ENCODE measurements around the gene STX1B.
"Not testable (repeated sequence)": the region's sequence is repeated elsewhere in the genome, so short reads cannot be mapped to it uniquely, and the experiment has no call there.

The STX1B gene

DNA sequence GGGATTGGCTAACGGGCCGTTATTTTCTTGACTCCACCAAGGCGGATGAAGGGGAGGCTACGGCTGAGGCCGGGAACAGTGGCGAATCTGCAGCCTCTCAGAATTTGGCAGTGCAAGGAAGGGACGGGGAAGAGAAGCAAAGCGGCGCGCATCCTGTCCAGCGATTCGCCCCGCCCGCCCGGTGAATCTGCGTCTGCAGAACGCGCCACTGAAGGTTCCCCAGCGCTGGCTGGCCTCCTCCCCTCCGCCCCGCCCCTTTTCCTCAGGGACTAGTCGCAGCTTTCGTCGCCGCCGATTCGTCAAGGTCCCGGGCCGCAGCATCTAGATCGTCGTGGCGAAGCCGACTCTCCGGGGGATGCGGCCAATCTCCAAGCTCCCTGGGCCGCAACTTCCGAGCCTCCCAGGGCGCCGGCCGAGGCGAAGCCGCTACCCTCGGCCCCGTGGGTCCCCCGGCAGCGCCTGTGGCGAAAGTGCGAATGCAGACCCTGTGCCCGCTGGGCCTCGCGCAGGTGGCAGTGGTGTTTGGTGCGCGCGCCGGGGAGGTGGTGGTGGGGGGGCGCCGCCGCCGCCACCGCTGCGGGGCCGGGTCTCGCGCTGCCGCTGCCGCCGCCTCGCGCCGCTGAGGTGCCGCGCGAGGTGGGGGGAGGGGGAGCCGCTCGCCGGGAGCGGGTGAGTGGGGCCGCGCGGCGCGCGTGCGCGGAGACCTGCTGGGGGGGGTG, 52.8 kb downstream of the STX1B start, which contains the start of gene SETD1A:
SETD1A (plus strand) TSS at position 299 of the 719 bp plus-strand sequence. CDS start 978 bp downstream, outside the sequence.
- DNase-seq (ENCODE audit: insufficient read length, low spot score) (peak; percentile 98), FAIRE-seq (peak; percentile 94)

DNA sequence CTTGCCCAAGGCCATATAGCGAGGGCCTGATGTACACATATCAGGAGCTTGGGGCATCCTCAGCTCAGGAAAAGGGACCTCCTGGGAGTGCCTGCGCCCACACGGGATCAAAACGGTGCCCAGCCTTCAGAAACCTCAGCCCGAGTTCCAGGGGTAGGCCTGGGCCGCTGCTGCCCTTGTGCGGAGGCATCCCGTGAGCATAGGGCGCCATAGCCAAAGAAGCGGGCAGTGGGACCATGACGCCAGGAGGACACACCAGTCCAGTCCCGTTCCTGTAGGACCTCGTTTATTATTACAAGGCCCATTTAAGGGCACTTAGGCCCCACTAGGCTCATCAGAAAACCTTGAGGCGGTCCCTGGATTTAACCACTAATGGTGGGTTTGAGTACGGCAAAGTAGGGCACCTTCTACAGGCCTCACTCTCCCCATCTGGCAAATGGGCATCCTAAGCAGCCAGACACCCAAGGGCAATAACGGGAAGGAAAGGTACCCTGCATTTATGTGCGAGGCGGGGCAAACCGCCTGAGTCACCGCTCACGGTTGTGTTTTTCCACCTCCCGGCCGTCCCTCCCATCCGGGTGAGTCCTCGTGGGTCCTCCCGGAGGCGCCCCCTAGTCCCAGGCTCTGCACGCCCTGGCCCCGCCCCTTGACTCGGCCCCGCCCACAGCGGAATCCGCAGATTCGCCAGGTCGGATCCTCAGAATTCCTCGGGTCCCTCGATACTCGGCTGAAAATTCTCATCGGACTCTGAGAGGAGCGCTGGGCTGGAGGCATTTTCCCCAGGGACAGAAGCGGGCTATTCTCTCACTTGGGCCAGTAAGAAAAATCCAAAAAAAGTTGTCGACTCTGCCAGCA, 53.6 kb downstream of the STX1B start:
- FAIRE-seq (no peak), DNase-seq (ENCODE audit: insufficient read length, low spot score) (peak; percentile 67)

DNA sequence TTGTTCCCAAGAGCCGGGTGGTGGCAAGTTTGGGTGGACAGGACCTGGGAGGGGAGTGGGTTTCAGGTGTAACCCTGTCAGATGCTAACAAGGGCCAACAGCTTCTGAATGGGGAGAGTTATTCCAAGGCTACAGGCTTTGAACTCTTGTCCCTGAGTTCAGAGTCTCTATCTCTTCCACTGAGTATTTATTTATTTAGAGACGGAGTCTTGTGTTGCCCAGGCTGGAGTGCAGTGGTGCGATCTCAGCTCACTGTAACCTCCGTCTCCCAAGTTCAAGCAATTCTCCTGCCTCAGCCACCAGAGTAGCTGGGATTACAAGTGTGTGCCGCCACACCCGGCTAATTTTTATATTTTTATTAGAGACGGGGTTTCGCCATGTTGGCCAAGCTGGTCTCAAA, 55.4 kb downstream of the STX1B start:
- FAIRE-seq (no peak), DNase-seq (ENCODE audit: insufficient read length, low spot score) (no peak)

DNA sequence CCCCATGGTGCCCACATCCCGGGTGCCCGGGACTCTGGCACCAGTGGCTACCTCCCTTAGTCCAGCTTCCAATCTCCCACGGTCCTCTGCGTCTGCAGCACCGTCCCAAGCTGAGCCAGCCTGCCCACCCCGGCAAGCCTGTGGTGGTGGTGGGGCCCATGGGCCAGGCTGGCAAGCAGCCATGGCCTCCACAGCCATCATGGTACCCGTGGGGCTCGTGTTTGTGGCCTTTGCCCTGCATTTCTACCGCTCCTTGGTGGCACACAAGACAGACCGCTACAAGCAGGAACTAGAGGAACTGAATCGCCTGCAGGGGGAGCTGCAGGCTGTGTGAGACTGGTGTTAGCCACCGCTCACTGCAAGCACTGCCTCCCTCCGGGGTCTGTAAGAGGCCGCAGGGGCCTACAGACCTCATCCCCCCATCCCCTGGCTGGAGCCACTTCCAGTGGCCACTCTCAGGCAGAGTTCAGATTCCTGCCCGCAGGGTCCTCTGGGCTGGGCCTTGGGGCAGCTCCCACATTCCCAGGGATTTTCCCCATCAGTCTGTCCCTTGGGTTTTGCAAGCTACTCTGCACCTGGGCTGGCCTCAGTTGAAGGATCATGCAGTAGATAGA, 56.8 kb downstream of the STX1B start:
- FAIRE-seq (peak; percentile 73), DNase-seq (ENCODE audit: insufficient read length, low spot score) (no peak)

DNA sequence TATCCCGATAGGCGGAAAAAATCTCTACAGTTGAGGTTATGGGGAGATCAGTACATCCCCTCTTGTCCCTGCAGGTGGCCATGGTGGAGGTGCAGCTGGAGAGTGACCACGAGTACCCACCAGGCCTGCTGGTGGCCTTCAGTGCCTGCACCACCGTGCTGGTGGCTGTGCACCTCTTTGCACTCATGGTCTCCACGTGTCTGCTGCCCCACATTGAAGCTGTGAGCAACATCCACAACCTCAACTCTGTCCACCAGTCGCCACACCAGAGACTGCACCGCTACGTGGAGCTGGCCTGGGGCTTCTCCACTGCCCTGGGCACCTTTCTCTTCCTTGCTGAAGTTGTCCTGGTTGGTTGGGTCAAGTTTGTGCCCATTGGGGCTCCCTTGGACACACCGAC, 57.3 kb downstream of the STX1B start:
- no peak for FAIRE-seq
- no peak for DNase-seq (ENCODE audit: insufficient read length, low spot score)

DNA sequence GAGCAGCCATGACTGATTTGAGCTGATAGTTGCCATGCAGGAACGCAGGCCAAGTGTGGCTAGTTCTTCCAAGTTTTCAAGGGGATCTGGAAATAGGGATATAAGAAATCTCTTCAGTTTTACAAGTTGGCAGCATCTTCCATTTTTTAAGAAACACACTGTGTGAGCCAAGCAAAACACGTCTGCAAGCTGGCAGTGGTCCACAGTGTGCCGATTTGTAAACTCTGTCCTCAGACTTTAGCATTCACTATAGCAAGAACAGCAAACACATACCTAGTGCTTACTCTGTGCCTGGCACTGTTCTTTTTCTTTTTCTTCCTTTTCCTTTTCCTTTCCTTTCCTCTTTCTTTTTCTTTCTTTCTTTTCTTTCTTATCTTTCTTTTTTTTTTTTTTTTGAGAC, 58.7 kb downstream of the STX1B start:
- FAIRE-seq (no peak), DNase-seq (ENCODE audit: insufficient read length, low spot score) (no peak)

DNA sequence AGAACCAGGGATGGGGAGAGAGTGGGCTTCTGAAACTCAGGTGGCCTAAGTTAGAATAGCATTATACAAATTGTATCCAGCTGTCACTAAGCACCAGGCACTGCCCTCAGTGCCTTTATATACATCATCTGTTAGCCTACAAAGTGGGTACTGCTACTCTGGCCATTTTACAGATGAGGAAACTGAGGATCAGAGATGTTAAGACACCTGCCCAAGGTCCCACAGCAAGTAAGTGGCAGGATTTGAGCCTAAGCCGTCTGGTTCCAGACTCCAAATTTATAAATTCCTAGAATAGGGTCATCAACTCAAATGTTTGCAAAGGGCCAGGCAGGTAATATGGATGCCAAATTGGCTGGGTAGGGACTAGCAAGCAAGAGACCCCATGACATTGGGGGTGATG, 59.2 kb downstream of the STX1B start:
- FAIRE-seq (no peak), DNase-seq (ENCODE audit: insufficient read length, low spot score) (no peak)

DNA sequence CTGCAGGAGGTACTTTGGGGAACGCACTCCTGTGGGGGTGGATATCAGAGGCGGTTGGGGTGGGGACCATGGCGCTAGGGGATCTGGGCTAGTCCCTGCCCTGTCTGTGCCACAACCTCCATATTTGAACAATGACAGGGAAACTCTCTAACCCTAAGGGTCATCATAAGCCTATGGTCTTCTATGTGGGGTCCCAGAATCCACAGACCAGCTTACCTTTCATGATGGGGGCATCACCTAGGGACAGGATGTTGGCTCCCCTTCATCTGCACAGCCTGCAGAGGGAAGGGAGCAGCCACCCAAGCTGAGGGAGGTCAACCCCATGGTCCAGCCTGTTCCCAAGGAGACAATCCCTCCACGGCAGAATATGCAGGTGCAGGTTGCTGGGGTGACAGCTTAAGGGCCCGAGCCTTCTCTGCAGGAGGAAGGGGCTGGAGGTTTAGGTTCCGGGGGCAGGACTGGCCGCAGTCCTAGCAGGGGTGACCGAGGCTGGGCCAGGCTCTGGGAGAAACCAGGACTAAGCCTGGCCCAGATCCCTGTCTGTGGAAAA, 59.8 kb downstream of the STX1B start:
- DNase-seq (ENCODE audit: insufficient read length, low spot score) (no peak), FAIRE-seq (peak; percentile 14)

DNA sequence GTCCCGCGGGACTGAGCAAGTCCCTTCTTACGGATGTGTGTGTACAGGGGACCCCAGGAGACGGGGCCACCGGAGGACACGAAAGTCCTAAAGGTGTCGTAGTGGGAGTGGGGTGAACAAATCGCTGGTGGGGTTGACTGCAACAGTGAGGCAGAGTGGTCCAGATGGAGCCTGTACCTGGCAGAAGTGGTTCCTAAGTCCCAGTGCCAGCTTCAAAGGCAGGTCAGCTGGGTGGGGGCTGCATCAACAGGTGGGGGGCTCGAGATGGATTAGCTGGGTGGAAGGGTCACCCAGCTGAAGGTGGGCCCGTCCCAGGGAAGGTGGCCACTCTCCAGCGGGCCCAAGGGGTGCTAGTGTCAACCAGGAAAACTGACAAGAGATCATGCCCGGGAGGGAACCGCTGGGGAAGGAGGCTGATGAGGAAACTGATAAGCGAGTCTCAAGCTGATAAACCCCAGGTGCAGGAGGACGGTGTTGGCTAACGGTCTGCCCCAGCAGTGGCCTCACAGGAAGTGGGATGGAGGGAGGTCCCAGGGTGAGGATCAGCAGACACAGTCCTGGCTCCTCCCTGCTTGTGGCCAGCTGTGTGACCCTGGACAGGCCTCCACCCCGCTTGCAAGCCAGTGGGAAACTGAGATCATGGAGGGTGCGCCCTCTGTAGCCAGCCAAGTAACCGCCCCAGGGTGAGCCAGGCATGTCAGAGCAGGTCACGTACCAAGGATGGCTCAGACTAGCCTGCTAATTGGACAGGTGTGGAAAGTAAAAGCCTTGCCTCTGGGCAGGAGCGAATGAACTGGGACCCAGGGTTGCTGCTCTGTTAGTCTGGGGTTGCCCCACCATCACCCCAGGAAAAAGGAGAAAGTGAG, 60.6 kb downstream of the STX1B start:
- FAIRE-seq (peak; percentile 70), DNase-seq (ENCODE audit: insufficient read length, low spot score) (no peak)

DNA sequence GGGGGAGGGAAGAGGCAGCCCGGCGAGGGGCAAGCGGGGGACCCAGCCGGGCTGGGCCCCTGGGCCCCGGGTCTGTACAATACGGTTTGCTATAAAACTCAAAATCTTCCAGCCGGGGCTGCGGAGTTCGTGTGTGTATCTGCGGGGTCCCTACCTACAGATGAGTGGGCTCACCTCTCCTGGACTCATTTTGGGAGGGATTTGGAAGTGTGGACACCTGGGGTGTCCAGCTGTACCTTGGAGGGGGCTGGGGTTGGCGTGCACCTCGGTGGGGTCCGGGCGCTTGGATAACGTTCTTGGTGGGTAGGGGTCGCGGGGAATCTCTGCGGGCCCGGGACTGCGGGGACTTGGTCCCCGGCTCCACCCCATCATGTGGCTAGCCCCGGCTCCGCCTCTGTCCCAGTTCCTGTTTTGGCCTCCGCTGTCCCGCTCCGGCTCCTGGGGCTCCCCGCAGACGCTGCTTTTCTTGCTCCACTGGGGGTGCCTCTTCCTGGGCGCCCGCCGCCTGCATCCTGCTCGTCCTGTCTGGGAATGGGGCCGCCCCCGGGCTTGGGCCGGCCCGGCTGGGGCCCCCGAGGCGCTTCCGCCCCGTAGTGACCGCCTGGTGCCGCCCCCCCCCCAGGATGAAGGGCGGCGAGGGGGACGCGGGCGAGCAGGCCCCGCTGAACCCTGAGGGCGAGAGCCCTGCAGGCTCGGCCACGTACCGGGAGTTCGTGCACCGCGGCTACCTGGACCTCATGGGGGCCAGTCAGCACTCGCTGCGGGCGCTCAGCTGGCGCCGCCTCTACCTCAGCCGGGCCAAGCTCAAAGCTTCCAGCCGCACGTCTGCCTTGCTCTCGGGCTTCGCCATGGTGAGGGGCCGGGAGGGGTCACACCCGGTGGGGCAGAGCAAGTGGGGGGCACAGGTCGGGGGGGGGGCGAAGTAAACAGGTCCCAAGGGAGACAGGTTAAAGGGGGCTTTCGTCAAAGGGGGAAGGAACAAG, 61.5 kb downstream of the STX1B start, which contains the start of gene ORAI3:
ORAI3 (plus strand) TSS at position 402 of the 983 bp plus-strand sequence; CDS start at position 624, 222 bp downstream.
- DNase-seq (ENCODE audit: insufficient read length, low spot score) (peak; percentile 78), FAIRE-seq (peak; percentile 11)

DNA sequence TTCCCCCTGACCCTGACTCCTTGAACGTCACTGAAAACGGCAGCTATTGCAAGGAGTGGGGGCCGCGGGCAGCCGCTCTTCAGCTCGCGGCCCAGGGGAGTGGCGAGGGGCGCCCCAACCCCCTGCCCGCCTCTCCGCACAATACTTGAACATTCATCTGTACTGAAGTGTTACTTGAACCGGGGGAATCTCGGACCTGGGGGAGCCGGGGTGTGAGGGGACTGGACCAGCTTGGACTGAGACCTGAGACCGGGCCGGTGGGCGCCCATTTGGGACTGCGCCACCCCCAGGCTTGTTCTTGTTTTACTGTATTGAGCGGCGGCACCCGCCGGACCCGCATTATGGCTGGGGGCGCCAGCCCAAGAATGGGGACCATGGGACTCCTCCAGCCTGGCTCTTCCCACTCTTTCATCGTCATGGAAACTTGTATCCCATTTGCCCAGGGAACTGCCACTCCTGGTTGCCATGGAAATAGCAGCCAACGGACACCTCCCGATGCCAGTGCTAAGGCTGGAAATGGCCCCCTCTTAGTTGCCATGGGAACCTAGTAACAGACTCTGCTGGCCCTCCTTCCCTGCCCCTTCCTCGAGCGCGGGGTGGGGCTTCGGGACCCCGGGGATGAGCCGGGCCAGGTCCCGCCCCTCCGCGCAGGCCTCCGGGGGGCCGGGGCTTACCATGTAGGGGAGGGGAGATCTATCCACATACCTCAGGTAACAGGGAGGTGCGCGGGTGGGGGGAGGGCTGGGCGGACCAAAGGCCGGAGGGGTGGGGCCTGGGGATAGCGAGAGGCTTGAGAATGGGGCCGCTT, 62.4 kb downstream of the STX1B start:
- FAIRE-seq (no peak), DNase-seq (ENCODE audit: insufficient read length, low spot score) (no peak)

DNA sequence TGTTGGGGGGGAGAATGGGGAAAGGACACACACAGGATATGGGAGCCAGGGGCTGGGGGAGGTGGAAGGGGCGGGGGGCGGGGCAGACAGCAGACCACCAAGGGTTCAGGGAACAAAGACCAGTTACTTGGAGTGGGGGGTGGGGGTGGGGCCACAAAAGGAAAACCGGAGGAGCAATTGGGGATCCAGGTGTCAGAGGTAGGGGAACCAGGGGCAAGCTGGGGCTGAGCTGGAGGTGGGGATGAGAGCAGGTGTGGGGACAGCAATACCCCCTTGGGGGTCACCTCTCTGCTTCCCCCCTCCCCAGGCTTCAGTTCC, 62.9 kb downstream of the STX1B start:
- DNase-seq (ENCODE audit: insufficient read length, low spot score) (no peak), FAIRE-seq (no peak)

DNA sequence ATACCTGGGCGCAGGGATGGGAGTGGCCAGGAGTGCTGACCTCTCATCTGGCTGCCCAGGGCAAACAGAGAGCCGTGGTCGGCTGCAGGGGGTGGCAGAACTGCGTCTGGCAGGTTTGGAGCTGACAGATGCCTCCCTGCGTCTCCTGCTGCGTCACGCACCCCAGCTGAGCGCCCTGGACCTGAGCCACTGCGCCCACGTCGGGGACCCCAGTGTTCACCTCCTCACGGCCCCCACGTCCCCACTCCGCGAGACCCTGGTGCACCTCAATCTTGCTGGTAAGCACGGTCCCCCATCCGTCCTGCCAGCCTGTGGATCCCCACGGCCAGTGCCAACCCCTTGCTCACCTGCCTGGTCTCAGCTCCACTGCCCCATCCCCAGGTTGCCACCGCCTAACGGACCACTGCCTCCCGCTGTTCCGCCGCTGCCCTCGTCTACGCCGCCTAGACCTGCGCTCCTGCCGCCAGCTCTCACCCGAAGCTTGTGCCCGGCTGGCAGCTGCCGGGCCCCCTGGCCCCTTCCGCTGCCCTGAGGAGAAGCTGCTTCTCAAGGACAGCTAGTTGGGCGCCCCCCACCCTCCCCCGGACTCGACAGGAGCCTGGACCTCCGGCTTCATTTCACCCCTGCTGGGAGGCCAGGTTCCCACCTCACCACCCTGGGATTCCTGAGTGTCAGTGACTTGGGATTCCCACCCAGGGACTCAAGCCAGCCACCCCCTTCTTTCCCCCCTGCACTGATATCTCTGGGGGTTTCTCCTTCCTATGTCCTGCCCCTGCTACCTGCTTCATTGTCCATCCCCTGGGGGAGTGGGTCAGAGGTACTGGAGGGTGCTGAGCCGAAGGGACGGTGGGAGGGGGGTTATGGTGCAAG, 63.5 kb downstream of the STX1B start:
- DNase-seq (ENCODE audit: insufficient read length, low spot score) (no peak), FAIRE-seq (no peak)

DNA sequence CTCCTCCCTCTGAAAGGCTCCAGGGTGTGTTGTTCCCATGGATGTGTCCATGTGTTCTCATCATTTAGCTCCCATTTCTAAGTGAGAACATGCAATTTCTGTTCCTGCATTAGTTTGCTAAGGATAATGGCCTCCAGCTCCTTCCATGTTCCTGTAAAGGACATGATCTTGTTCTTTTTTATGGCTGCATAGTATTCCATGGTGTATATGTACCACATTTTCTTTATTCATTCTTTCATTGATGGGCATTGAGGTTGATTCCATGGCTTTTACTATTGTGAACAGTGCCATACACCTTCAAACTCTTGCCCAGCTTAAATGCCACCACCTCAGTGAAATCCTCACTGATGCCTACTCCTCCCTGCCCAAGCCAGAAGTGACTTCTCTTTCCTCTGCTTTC, 66.1 kb downstream of the STX1B start:
- no peak for FAIRE-seq
- DNase-seq (ENCODE audit: insufficient read length, low spot score), result no peak

DNA sequence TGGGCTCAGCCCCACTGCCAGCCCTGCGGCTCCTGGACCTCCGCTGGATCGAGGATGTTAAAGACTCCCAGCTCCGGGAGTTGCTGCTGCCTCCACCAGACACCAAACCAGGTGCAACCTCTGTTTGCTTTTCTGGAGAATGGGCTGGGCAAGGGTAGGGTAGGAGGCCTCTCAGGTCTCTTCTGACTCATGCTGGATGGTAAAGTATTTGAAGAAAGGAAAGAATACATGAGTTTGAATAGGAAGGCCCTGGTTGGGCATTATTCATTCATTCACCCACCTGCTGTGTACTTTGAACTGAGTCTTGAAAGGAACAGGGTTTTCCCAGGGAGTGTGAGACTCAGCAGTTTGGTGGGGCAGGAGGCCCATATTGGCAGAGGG, 68.0 kb downstream of the STX1B start:
- FAIRE-seq, result no peak
- no peak for DNase-seq (ENCODE audit: insufficient read length, low spot score)

DNA sequence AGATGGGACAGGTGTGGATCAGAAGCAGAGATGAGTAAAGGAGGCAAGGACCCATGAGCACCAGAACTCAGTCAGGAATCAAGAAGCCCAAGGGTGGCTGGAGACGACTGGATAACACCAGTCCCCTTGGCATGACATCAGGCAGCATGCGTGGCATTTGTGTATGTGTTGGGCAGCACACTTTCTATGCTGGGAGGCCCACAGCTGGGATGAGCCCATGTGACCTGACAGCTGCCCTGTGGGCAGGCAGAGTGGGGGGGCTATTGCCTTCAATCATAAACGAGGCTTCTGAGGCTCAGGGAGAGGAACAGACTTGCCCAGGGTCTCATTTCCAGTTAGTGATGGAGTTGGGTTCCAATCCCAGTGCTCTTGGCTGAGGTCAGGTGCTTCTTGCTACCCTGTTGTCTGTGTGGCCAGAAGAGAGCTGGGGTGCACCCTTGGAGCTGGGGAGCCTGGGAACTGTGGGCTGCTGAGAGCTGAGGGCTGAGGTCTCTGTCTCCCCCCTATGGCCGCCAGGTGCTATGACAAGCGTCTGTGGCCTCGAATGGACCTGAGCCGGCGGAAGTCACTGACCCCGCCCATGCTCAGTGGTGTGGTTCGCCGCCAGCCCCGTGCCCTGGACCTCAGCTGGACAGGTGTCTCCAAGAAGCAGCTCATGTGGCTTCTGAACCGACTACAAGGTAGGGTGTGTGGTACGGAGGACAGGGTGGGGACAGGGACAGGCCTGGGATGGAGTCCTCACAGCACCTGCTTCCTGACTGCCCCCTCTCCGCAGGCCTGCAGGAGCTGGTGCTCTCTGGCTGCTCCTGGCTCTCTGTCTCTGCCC, 68.6 kb downstream of the STX1B start:
- DNase-seq (ENCODE audit: insufficient read length, low spot score) (peak; percentile 94), FAIRE-seq (peak; percentile 87)

DNA sequence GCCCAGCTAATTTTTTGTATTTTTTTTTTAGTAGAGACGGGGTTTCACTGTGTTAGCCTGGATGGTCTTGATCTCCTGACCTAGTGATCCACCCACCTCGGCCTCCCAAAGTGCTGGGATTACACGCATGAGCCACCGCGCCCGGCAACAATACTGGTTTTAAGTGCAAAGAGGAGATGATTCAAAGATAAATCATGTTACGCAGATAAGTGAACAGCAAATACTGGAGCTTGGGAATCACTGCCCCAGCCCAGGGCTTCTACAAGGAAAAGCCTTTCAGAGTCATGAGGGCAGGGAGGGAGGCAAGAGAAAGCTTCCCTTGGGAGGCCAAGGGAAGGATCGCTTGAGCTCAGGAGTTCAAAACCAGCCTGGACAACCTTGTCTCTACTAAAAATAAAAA, 70.9 kb downstream of the STX1B start:
- FAIRE-seq, result not testable (repeated sequence)

More for the DNA sequence above, 70.9 kb downstream of the STX1B start:
- DNase-seq (ENCODE audit: insufficient read length, low spot score), result not testable (repeated sequence)
